OCI-LY7 (cell line): Measurements from ENCODE around the gene CDHR5. TPM values are rescaled to one million over a fixed set of nuclear protein-coding genes. Genes with fewer than 3 reads are reported as not detected.

ENCODE experiments used
- BruUV-seq: library from RNA; stranded (reverse); fragments of 400-500 nt; replicated peaks from 2 replicates; lab custom pipeline; 2021; lab: Mats Ljungman, UMichigan
- CTCF ChIA-PET: fragments of 300-600 bp; sonication (Branson Sonifier 250); formaldehyde crosslinking; loops from one replicate; lab custom pipeline; 2022; ENCODE audit warnings: antibody characterized with exemption; ENCODE audit not compliant: unreplicated experiment; lab: Charles Lee
- POLR2A ChIA-PET: fragments of 300-600 bp; sonication (Branson Sonifier 250); formaldehyde crosslinking; loops from one replicate; lab custom pipeline; 2022; ENCODE audit warnings: antibody characterized with exemption; lab: Charles Lee
- DNase-seq: peaks from one replicate; pipeline ENCODE4 v3.0.0-alpha.2; 2015; ENCODE audit warnings: low spot score
- H2AFZ ChIP-seq: fragments of 200-600 bp; sonication (generic), shearing (Covaris generic); 2 replicates; pipeline ENCODE4 v1.6.1; 2014; ENCODE audit warnings: mild to moderate bottlenecking, antibody characterized with exemption, low read length, moderate library complexity
- H3K27ac ChIP-seq: fragments of 200-600 bp; sonication (generic); 2 replicates; pipeline ENCODE4 v1.5.1; 2014; ENCODE audit warnings: mixed run types, low read depth, mild to moderate bottlenecking, moderate library complexity, low read length, inconsistent platforms; ENCODE audit not compliant: poor library complexity, severe bottlenecking
- H3K36me3 ChIP-seq: fragments of 200-600 bp; sonication (generic); 2 replicates; pipeline ENCODE4 v1.6.1; 2014; ENCODE audit warnings: mild to moderate bottlenecking, antibody characterized with exemption, low read length, moderate library complexity, mixed read lengths; ENCODE audit not compliant: insufficient read depth
- H3K4me1 ChIP-seq: fragments of 200-600 bp; sonication (generic); 2 replicates; pipeline ENCODE4 v1.5.1; 2014; ENCODE audit warnings: mild to moderate bottlenecking, low read length; ENCODE audit not compliant: insufficient read depth, poor library complexity, severe bottlenecking
- H3K4me2 ChIP-seq: fragments of 200-600 bp; sonication (generic); 2 replicates; pipeline ENCODE4 v1.6.1; 2014; ENCODE audit warnings: mild to moderate bottlenecking, low read length
- H3K4me3 ChIP-seq: fragments of 200-600 bp; sonication (generic); 2 replicates; pipeline ENCODE4 v1.5.1; 2014; ENCODE audit warnings: mild to moderate bottlenecking, low read depth, low read length; ENCODE audit not compliant: poor library complexity, severe bottlenecking
- H3K79me2 ChIP-seq: fragments of 200-600 bp; sonication (generic); 2 replicates; pipeline ENCODE4 v1.6.1; 2016; ENCODE audit warnings: low read depth, mild to moderate bottlenecking, low read length, moderate library complexity, mixed read lengths; ENCODE audit not compliant: insufficient read depth
- H3K9me2 ChIP-seq: fragments of 200-600 bp; sonication (generic); 2 replicates; pipeline ENCODE4 v1.6.1; 2016; ENCODE audit warnings: mild to moderate bottlenecking, low read length, mixed read lengths; ENCODE audit not compliant: insufficient read depth
- H3K9me3 ChIP-seq: fragments of 200-600 bp; sonication (generic); 2 replicates; pipeline ENCODE4 v1.6.1; 2014; ENCODE audit warnings: mild to moderate bottlenecking, mixed run types, low read length, mixed read lengths
- H4K20me1 ChIP-seq: fragments of 200-600 bp; sonication (generic); 2 replicates; pipeline ENCODE4 v1.6.1; 2014; ENCODE audit warnings: mild to moderate bottlenecking, antibody characterized with exemption, low read length, moderate library complexity, mixed read lengths; ENCODE audit not compliant: insufficient read depth
- EZH2phosphoT487 ChIP-seq: fragments of 200-600 bp; sonication (generic); IDR thresholded peaks from 2 replicates; pipeline ENCODE4 v1.6.1; 2018; ENCODE audit warnings: low read depth, borderline replicate concordance, mild to moderate bottlenecking, mixed run types, antibody characterized with exemption, low read length, moderate library complexity, mixed read lengths
- intact Hi-C: fragments of 100-400 bp; cut with micrococcal nuclease; formaldehyde crosslinking; loops from one replicate; pipeline ENCODE4 v1.10.0; 2022; ENCODE audit not compliant: unreplicated experiment
- total RNA-seq, 2 experiments: library from RNA; depleted of rRNA in 1 of 2; stranded (reverse); fragments of >200 nt in 1 of 2; shearing (Covaris generic) in 1 of 2; gene quantifications; 2 replicates each; pipeline ENCODE4 v1.2.3, GENCODE V29; 2014 to 2022
- TF ChIP-seq, protein P1 (sequence below): fragments of 200-600 bp; sonication (generic); conservative IDR thresholded peaks from 2 replicates; pipeline ENCODE4 v1.5.1; 2014; ENCODE audit warnings: mild to moderate bottlenecking, antibody characterized with exemption, low read length, moderate library complexity, mixed read lengths

The CDHR5 gene
- total RNA-seq, 2 experiments from 2014 or later = not detected

DNA sequence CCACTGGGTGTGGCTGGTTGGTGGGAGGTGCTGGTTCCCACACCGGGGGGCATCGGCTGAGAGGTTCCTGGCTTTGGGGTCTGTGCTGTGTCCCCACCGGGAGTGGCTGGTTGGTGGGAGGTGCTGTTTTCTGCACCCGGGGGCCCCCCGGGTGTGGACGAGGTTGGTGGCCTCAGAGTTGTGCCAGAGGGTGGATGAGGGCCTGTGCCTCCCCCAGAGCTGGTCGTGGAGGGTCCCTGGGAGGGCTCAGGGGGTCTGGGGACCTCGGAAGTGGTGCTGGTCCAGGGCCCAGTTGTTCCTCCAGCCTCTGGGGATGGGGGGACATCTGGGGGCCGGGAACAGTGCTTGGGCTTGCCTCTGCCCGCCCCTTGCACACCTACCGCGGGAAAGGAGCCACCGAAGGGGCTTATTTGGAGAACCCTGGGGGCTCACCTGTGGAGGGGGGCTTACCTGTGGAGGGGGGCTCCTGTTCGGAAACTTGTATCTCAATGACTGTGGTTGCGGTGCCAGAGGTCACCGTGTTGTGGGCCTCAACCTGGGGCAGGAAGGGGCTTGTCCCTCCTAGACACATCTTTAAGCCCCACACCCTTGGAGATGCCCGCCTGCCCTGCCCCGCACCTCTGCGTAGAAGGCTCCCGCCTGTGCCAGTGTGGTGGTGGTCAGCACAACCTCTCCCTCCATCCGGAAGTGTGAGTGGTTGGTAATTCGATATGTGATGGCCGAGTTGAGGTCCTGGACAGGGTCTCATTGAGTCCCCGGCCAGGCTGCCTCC is 5.7 kb downstream of the CDHR5 start:
- TF ChIP-seq EZH2phosphoT487 = no peak
- TF ChIP-seq, protein P1, sequence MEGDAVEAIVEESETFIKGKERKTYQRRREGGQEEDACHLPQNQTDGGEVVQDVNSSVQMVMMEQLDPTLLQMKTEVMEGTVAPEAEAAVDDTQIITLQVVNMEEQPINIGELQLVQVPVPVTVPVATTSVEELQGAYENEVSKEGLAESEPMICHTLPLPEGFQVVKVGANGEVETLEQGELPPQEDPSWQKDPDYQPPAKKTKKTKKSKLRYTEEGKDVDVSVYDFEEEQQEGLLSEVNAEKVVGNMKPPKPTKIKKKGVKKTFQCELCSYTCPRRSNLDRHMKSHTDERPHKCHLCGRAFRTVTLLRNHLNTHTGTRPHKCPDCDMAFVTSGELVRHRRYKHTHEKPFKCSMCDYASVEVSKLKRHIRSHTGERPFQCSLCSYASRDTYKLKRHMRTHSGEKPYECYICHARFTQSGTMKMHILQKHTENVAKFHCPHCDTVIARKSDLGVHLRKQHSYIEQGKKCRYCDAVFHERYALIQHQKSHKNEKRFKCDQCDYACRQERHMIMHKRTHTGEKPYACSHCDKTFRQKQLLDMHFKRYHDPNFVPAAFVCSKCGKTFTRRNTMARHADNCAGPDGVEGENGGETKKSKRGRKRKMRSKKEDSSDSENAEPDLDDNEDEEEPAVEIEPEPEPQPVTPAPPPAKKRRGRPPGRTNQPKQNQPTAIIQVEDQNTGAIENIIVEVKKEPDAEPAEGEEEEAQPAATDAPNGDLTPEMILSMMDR = no peak
- Histone ChIP-seq H4K20me1 (0 out of 2 replicates have a peak, but pooled peaks cover 3% of the 10 kb centered on the region), H3K4me3 (no peak overlapping the region), H3K27ac (no peak overlapping the region), H3K4me2 (no peak overlapping the region), H3K36me3 (no peaks in the 10 kb centered on the region; the same call in 1 of the 2 replicates), H3K9me2 (no peaks in the 10 kb centered on the region), H2AFZ (no peak overlapping the region), H3K79me2 (no peaks in the 10 kb centered on the region), H3K9me3 (no peaks in the 10 kb centered on the region), H3K4me1 (peaks cover 19% of the 10 kb centered on the region)
- DNase-seq = no peak
- ChIA-PET CTCF (no interaction called here), POLR2A (no interaction called here)
- no TSS peak for BruUV-seq
- intact Hi-C loops = loop anchor here (5.0 kb wide), 1 partner anchor 42 kb away; the partner anchor contains the start of gene PHRF1

DNA sequence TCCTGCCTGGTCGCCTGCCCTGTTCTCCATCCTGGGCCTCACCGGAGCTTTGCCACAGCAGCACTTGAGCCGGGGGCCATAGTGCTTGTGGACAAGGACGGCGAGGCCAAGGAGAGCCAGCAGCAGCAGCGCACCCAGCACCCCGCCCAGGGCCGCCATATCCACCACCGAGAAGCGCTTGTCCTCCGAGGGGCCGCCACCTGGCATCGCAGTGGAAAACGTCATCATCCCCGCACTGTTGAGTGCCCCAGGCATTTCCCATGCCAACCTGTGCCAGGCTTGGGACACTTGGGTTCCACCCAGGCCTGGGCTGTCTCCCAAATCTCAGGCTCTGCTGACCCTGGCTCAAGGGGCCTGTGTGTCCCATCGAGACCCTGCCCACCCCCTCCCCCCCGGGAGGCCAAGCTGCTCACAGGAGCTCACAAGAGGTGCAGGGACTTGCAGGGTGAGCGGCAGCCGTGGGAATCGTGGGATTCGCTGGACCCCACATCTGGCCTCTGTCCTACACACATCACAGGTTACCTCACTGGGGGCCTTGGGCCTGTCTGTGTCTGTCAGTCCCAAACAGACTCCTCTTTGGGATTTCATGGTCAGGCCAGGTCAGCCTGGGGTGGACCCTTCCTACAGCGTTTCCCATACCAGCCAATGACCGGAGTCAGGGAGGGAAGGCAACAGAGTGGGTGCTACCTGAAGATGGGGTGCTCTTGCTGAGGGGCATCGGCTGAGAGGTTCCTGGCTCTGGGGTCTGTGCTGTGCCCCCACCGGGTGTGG is 6.7 kb downstream of the CDHR5 start:
- Histone ChIP-seq H3K27ac (no peak overlapping the region), H3K36me3 (peaks cover 3% of the 10 kb centered on the region; the same call in 1 of the 2 replicates), H3K4me3 (no peak overlapping the region), H4K20me1 (0 out of 2 replicates have a peak, but pooled peaks cover 3% of the 10 kb centered on the region), H2AFZ (no peak overlapping the region), H3K4me2 (no peak overlapping the region), H3K9me3 (no peaks in the 10 kb centered on the region), H3K4me1 (peaks cover 19% of the 10 kb centered on the region), H3K79me2 (no peaks in the 10 kb centered on the region), H3K9me2 (no peaks in the 10 kb centered on the region)
- ChIA-PET POLR2A (no interaction called here), CTCF (no interaction called here)
- intact Hi-C loops = loop anchor here (5.0 kb wide), 1 partner anchor 41 kb away; the partner anchor contains the start of gene PHRF1
- no TSS peak for BruUV-seq
- TF ChIP-seq, protein P1 = no peak
- no peak for TF ChIP-seq EZH2phosphoT487
- DNase-seq = no peak
